IPS-NIHi11 (cell line): Measurements from ENCODE around the gene NDUFAF5.
"Not testable (repeated sequence)": the region's sequence is repeated elsewhere in the genome, so short reads cannot be mapped to it uniquely, and the experiment has no call there.

Source experiments
- DNase-seq: peaks from one replicate; pipeline ENCODE4 v3.0.0; 2012; ENCODE audit warnings: mixed read lengths, low spot score

NDUFAF5 gene, protein sequence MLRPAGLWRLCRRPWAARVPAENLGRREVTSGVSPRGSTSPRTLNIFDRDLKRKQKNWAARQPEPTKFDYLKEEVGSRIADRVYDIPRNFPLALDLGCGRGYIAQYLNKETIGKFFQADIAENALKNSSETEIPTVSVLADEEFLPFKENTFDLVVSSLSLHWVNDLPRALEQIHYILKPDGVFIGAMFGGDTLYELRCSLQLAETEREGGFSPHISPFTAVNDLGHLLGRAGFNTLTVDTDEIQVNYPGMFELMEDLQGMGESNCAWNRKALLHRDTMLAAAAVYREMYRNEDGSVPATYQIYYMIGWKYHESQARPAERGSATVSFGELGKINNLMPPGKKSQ

DNA sequence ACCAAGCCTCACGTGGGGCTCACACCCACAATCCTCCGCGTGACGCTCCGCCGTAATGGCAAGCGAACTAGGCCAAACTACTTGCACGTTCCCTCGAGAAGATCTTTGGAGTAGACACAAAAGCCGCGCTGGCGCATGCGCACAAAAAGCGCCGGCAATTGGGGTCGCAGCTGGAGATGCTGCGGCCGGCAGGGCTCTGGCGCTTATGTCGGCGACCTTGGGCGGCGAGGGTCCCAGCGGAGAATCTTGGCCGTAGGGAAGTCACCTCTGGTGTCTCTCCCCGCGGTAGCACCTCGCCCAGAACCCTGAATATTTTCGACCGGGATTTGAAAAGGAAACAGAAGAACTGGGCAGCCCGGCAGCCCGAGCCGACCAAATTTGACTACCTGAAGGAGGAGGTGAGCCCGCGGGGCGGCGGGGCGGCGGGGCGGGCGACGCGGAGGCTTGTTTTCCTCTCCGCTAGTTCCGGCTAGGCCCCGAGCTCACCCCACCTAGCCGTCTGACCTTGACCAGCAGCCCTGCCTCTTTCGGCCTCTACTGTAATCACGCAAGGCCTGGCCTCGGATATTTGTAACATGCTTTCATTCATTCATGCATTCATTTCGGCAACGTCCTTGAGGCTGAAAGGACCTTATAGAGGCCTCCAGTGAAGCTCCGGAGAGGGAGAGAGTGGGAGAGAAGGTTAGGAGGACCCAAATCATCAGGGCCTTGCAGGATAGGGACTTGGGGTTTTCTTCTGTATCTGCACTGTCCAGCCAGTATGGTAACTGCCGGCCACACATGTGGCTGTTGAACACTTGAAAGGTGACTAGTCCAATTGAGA, at the start of gene NDUFAF5, which contains the start of gene ESF1:
Gene NDUFAF5, plus strand, starts transcription at position 136 of the 823 bp plus-strand sequence. Its CDS starts 41 bp downstream, at position 177.
Gene ESF1, minus strand, starts transcription at position 27 of the 823 bp plus-strand sequence. CDS start 1,779 bp downstream, outside the sequence.
- DNase-seq, result peak; percentile 90

DNA sequence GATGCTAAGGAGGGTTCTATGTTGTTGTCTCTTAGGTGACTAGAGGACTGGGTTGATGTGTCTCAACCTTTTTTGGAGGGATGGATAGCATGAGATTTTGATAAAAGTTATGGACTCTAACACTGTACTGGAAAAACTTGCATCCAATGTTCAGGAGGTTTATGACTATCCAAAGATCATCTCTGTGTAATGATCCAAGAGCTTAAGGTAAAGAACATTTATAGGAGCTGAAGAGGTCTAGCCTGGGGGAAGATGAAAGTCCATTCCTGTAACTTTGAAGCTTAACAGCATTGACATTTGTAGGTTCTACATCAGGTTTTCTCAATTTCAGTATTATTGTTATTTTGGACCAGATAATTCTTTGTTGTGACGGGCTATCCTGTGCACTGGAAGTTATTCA, 49.0 kb upstream of the NDUFAF5 start:
- no peak for DNase-seq

DNA sequence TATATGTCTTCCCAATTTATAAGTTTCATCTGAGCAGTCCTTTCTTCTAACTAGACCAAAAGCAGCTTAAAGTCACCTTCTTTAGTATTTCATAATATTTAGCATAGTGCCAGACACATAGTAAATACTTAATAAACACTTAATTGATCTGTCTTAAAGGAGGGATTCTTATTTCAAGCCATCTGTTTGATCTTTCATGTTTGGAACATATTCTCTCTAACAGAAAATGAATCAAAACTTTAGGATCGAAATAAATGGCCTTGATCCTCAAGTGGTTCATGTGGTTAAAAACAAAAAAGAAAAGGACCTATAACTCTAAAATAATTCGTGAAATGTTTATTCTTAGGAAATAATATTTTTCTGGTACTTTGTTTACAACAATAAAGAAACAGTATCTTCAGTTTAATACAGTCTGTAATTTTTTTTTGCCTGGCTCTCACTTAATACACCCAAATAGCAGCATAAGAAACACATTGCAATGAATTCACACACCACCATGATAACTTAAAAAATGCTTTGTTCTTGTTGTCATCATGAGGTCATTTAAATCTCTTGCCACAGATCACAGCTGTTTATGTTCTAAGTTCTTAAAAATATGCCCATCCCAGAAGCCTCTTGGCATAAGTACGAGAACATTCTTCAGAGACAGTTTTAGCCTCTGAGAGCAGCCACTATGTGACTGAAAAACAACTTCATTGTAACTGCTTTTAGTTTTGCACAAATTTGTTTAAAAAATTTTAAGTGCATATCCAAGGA, 48.2 kb upstream of the NDUFAF5 start:
- no peak for DNase-seq

DNA sequence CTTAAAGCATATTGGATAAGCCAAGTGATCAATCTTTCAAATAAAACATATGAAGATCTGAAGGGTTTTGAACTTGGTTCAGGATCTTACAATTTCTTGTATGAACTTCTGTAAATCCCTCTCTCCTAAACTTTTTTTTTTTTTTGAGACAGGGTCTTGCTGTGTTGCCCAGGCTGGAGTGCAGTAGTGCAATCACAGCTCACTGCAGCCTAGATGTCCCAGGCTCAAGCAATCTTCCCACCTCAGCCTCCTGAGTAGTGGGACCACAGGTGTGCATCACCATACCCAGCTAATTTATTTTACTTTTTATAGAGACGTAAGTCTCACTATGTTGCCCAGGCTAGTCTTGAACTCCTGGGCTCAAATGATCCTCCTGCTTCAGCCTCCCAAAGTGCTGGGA, 46.6 kb upstream of the NDUFAF5 start:
- DNase-seq, result not testable (repeated sequence)

DNA sequence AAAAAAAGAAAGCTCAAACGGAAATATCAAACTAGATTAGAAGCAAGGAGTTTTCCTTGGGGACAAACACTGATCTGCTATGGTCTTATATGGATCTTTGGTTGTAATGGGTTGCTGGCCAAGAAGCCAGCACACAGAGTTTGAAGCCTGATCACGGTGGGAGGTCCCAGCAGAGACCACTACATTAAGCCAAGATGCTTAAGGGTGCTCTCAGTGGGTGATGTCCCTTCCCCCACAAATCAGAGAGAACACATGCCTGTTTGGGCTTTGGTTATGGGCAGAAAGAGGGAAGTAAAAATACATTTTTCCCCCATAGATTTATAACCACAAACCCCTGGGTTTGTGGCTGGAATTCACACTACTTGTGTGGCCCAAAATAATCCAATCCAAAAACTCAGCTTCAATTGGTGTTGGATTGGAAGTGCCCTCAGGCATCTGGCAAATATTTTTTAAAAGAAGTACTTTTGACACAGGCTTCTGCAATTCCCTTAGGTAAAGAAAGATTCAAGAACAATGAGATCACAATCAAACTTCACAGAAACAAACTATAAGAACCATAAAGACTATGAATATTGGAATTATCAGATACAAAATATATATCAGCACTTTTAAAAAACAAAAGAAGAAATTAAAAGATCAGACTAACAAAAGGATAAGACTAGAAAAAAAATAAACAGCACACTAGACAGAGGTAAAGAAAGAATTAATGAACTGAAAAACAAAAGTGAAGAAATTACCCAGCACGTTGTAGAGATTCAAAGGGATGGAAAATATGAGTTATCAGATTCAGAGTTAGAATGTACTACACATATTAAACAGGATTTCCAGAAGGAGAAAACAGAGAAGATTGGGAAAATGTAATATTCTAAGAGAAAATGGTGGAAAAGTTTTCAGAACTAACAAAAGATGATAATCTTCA, 44.8 kb upstream of the NDUFAF5 start:
- no peak for DNase-seq

DNA sequence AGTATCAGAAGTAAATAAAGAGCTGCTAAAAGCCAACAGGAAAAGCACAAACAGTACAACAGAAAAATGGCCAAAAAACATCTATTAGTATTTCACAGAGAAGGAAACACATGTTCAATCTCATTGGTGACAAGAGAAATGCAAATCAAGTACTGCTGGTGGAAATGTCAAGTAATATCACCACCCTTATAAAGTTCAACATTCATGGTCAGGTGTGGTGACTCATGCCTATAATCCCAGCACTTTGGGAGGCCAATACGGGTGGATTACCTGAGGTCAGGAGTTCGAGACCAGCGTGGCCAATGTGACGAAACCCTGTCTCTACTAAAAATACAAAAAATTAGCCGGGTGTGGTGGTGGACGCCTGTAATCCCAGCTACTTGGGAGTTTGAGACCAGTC, 42.9 kb upstream of the NDUFAF5 start:
- DNase-seq, result no peak

DNA sequence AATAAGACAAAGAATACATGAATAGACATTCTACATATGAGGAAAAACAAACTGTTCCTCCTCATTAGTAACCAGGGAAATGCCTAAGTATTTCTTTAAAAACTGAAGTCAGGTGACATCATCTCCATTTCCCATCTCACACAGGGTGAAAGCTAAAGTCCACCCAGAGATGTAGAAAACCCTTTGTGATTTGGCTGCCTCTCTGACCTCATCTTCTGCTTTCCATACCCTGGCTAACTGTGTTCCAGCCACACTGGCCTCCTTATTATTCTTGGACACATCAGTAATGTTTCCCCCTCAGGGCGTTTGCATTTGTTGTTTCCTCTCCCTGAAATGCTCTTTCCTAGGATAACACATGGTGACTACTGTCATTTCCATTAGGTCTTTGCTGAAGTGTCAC, 40.5 kb upstream of the NDUFAF5 start:
- no peak for DNase-seq

DNA sequence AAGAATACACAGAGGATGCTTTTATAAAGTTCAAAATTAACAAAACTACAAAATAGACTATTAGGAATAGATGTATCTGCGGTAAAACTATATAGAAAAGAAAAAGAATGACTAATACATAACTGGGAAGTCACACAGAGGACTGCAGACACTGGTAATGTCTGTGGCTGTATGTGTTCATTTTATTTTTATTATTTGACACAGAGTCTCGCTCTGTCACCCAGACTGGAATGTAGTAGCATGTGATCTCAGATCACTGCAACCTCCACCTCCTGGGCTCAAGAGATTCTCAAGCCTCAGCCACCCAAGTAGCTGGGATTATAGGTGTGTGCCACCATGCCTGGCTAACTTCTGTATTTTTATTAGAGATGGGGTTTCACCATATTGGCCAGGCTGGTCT, 39.0 kb upstream of the NDUFAF5 start:
- DNase-seq, result no peak

DNA sequence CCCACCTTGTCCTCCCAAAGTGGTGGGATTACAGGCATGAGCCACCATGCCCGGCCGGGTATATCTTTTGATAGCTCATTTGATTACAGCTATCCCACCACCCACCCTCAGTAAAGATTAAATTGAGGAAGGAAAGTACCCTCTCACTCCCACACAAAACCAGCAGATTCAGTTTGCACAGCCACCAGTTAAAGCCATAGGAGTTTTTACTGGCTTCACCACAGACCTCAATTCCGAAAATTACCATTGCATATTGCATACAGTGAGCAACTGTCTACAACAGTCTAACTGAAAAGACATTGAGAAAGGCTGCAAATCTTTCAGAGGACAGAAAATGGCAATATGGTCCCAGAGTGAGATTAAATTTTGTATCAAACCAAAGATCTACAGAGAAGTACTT, 35.0 kb upstream of the NDUFAF5 start:
- no peak for DNase-seq

DNA sequence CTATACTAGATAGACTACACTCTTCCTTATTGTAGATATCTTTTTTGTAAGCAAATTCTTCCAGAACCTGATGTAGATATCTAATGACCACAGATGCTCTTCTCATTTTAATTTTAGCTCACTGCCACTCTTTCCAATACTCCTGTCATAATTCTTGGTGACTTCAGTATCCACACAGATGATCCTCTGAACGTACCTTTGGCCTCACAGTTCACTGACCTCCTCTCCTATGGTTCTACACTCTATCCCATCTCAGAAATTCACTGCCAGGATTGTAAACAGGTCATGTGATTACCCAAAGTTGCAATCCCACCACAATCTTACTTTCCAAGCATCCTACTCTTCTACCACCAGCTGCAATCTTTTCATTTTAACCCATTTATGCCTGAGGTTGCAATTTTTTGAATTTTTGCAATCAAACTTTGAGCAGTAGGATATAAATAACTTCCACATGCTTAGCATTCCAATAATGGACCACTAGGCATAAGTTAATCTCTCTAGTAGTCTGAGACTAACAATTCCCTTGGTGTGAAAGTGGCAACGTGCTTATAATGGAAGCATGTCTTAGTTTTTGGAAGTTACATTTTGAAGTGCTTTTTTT, 31.3 kb upstream of the NDUFAF5 start:
- DNase-seq, result no peak

DNA sequence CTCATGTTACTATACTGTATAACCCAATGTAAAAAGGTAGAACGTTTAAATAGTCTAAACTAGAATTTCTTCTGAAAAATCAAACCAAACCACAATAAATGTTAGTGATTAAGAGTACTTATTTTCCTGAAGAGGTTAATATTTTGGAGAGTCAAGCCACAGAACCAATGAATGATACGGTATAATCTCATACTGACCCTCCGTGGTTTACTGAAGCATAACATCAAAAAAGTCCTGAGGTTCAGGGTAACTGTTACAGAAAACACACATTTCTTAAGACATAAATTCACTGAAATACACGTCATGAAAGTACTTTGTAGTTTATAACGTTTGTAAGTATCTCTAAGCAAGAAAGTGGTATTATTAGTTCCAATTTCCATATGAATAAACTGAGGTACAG, 29.0 kb upstream of the NDUFAF5 start:
- no peak for DNase-seq

DNA sequence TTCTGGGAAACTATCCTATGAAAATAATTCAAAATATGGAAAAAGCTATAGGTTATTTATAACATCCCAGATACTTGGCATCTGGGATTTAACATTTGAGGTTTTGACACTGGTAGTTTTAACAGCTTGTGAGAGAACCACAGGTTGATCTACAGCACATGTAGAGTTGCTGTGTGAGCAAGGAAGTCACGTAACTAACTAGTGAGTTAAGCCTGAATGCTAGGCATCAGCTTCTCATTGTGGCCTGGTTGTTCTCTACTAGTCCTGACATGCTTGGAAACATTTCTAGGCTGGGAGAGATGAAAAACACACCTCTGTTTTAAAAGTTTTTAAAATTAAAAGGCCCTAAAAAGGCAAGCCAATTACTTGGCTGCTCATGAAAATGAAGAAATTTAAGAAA, 28.3 kb upstream of the NDUFAF5 start:
- no peak for DNase-seq

DNA sequence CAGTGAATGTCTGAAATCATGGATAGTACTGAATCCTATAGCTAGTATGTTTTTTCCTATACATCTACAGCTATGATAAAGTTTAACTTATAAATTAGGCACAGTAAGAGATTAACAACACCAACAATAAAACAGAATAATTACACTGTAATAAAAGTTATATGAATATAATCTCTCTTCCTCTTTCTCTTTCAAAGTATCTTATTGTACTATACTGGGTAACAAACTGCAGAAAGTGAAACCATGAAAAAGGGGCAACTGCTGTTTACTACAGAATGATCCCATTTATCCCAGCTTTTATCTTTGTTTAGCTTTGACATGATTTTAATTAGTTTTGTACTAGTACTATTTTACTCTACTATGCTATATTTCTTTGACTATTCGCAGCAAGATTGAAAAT, 25.9 kb upstream of the NDUFAF5 start:
- no peak for DNase-seq

DNA sequence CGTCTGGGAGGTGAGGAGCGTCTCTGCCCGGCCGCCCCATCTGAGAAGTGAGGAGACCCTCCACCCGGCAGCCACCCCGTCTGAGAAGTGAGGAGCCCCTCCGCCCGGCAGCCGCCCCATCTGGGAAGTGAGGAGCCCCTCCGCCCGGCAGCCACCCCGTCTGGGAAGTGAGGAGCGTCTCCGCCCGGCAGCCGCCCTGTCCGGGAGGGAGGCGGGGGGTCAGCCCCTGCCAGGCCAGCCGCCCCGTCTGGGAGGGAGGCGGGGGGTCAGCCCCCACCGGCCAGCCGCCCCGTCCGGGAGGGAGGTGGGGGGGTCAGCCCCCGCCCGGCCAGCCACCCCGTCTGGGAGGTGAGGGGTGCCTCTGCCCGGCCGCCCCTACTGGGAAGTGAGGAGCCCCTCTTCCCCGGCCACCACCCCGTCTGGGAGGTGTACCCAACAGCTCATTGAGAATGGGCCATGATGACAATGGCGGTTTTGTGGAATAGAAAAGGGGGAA, 24.3 kb upstream of the NDUFAF5 start:
- not testable (repeated sequence) for DNase-seq

DNA sequence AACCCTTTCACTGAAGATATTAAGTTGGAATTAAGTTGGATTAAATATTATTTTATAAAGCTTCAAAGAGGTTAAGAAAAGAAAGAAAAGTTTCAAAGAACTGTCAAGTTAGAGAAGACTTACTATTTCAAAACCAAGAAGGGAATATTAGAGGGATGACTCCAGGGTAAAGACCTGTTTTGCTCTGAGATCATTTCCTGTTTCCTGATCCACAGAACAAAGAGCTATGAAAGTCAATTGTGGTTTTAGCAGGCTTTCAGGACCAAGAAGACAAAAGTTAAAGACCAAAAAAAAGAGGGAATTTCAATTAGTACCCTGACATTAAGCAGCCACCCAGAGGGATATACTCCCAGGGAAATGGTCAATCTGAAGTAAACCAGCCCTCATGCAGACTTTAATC, 19.5 kb upstream of the NDUFAF5 start:
- no peak for DNase-seq

DNA sequence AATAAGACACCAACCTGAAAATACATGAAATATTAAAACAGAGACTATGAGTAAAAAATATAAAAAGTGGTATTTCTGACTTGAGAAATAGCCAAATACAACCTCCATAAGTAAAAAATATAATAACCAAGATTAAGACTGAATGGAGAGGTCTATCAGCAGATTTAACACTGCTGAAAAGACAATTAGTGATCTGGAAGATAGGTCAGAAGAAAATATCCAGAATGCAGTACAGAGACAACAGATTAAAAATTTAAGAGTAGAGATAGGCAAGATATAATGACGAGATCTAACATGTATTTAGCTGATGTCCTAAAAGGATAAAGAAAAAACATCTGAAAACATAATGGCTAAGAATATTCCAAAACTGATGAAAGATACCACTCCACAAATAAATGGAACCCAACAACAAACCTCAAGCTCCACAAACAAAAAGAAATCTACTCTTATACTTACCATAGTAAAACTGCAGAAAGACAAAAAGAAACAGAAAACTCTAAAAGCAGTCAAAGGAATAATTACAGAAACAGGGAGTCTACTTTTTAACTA, 18.9 kb upstream of the NDUFAF5 start:
- DNase-seq, result no peak

DNA sequence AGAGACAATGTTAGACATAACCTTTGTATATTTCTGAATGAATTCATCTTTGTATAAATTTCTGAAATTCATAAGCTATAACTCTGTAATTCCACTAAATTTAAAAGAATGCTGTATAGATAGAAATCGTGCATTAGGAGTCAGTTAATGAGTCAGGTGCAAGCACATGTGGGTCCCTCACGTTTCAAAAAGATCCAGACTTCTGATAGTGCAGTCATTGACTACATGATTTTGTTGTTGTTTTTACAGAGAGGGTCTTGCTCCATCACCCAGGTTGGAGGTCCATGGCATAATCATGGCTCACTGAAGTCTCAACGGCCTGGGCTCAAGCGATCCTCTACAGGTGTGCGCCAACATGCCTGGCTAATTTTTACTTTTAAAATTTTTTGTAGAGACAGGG, 14.7 kb upstream of the NDUFAF5 start:
- no peak for DNase-seq

DNA sequence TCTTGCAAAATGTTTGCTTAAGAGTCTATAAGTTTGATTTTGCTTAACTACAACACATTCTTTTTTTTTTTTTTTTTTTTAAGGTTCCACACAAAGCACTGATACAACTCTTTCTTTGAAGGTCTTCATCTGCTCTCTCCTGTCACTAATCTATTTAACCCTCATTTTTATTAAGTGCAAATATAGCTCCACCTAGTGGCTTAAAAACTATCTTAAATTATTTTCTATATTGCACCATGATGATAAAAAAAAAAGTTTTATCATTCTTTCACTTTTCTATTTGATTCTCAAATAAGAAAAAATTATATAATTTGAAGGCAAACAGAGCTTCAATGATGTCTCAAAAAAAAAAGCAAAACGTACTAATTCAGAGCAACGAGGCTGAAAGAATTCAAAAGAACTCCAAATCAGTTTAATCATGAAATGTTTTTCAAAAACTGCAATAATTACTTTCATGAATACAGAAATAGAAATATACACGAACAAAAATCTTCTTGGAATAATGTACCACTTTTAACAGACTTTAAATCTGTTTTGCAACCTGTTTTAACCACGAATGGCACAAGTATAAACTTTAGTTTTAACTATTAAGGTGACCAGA, 12.9 kb upstream of the NDUFAF5 start:
- DNase-seq, result peak; percentile 19

DNA sequence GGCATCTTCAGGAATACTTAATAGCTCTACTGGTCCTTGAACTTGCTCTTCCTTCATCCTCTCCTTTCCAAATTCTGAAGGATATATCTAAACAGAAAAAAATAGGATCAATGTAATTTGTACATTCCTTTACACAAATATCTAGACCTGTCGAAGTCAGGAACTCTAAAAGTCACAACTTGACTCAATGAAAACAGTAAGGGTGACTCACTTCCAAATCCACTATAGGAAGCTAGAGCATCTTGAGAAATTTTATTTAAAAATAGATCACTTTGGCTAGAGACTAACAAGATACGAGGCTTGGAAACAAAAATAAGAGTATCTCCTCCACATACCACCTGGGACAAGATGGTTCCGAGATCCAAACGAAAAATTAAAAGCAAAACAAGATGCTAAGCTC, 12.3 kb upstream of the NDUFAF5 start:
- no peak for DNase-seq

DNA sequence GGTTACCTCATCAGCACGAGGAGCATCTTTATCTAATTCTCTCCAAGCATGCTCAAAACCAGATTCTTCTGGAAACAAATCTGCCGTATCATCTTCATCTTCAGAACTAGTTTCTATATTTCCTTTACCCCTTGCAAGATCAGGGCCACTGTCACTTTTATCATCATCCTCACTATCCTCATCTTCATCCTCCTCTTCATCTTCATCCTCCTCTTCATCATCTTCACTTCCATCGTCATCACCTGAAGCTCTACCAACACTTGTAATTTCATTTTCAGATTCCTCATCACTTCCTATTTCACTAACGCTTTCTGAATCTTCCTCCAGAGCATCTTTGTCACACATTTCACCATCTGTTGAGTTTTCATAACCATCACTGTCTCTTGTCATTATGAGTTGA, 9.0 kb upstream of the NDUFAF5 start:
- no peak for DNase-seq
